Endothelial cell (in vitro differentiated cells): ENCODE results near the gene AIFM2. TPM values are rescaled to one million over a fixed set of nuclear protein-coding genes. Genes with fewer than 3 reads are reported as not detected.

Experiments
- DNase-seq: peaks from one replicate; pipeline ENCODE4 v3.0.0; 2021; ENCODE audit warnings: low spot score
- H3K27ac Mint-ChIP-seq: one replicate; pipeline ENCODE4 v1.8.0; 2021; ENCODE audit warnings: mixed read lengths, inconsistent platforms; ENCODE audit not compliant: unreplicated experiment
- H3K27me3 Mint-ChIP-seq: one replicate; pipeline ENCODE4 v1.8.0; 2021; ENCODE audit warnings: mild to moderate bottlenecking, moderate library complexity, mixed read lengths, inconsistent platforms; ENCODE audit not compliant: unreplicated experiment
- H3K36me3 Mint-ChIP-seq: one replicate; pipeline ENCODE4 v1.8.0; 2021; ENCODE audit warnings: mild to moderate bottlenecking, low read depth, mixed read lengths, inconsistent platforms; ENCODE audit not compliant: unreplicated experiment
- H3K4me1 Mint-ChIP-seq: one replicate; pipeline ENCODE4 v1.8.0; 2021; ENCODE audit warnings: mild to moderate bottlenecking, mixed read lengths, inconsistent platforms; ENCODE audit not compliant: unreplicated experiment
- H3K4me3 Mint-ChIP-seq: one replicate; pipeline ENCODE4 v1.8.0; 2021; ENCODE audit warnings: mild to moderate bottlenecking, mixed read lengths, inconsistent platforms; ENCODE audit not compliant: unreplicated experiment
- H3K9me3 Mint-ChIP-seq: one replicate; pipeline ENCODE4 v1.8.0; 2021; ENCODE audit warnings: mixed read lengths, inconsistent platforms; ENCODE audit not compliant: unreplicated experiment
- total RNA-seq: library from RNA; stranded (reverse); fragmentation: NEBNext Ultra II Directional; extraction: Animal tissue kit (Norgen Biotek cat#: 25700); gene quantifications from one replicate; pipeline ENCODE4 v1.2.1, GENCODE V29; 2021; ENCODE audit not compliant: unreplicated experiment
- TF ChIP-seq, protein P1 (sequence below): fragments of 200-600 bp; sonication (generic); IDR thresholded peaks from one replicate; pipeline ENCODE4 v1.5.0; 2021; ENCODE audit warnings: antibody characterized with exemption; ENCODE audit not compliant: unreplicated experiment

Gene AIFM2
- total RNA-seq, 1 donor from 2014 or later = 1.7 TPM

DNA sequence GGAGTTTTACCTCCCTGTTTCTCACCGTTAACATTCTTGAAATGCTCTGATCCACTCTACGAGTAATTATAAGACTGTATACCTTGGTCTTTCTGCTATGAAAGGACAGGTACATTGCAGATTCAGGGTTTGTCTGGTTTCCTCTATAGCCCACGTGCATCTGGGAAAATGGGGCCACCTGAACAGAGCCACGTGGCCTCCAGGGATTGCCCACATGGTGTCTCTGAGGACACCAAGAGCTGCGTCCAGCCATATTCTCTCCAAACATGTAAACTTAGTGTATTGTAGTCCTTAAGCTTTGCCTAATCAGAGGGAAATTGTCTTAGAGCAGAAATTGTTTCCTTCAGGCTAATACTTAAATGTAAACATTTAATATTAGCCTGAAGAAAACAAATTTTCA lies 63.3 kb downstream of the AIFM2 start:
- H3K27ac Mint-ChIP-seq = no peak overlapping the region

GRCh38 chr10:70068925-70069324 lies 63.7 kb downstream of the AIFM2 start:
- Mint-ChIP-seq H3K27ac (no peak overlapping the region), H3K4me1 (peaks cover 9% of the 10 kb centered on the region), H3K36me3 (peaks cover 11% of the 10 kb centered on the region), H3K4me3 (no peak overlapping the region), H3K27me3 (peaks cover 2% of the 10 kb centered on the region), H3K9me3 (no peaks in the 10 kb centered on the region)
- TF ChIP-seq, protein P1, sequence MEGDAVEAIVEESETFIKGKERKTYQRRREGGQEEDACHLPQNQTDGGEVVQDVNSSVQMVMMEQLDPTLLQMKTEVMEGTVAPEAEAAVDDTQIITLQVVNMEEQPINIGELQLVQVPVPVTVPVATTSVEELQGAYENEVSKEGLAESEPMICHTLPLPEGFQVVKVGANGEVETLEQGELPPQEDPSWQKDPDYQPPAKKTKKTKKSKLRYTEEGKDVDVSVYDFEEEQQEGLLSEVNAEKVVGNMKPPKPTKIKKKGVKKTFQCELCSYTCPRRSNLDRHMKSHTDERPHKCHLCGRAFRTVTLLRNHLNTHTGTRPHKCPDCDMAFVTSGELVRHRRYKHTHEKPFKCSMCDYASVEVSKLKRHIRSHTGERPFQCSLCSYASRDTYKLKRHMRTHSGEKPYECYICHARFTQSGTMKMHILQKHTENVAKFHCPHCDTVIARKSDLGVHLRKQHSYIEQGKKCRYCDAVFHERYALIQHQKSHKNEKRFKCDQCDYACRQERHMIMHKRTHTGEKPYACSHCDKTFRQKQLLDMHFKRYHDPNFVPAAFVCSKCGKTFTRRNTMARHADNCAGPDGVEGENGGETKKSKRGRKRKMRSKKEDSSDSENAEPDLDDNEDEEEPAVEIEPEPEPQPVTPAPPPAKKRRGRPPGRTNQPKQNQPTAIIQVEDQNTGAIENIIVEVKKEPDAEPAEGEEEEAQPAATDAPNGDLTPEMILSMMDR = no peak
- DNase-seq = no peak

More for the DNA sequence above, 63.3 kb downstream of the AIFM2 start:
- TF ChIP-seq, protein P1 = no peak
- Mint-ChIP-seq H3K4me3 (no peak overlapping the region), H3K4me1 (peaks cover 8% of the 10 kb centered on the region), H3K27me3 (peaks cover 2% of the 10 kb centered on the region), H3K9me3 (no peaks in the 10 kb centered on the region), H3K36me3 (peaks cover 11% of the 10 kb centered on the region)
- DNase-seq = no peak

- Mint-ChIP-seq H3K4me1 (peaks cover 14% of the 10 kb centered on the region), H3K27me3 (peaks cover 2% of the 10 kb centered on the region), H3K27ac (no peak overlapping the region), H3K36me3 (peaks cover 11% of the 10 kb centered on the region), H3K9me3 (no peaks in the 10 kb centered on the region), H3K4me3 (no peak overlapping the region)
- no peak for DNase-seq
- TF ChIP-seq, protein P1 = no peak
Measured at GRCh38 chr10:70067586-70067985, 65.0 kb downstream of the AIFM2 start.

GRCh38 chr10:70066190-70066589 lies 66.4 kb downstream of the AIFM2 start:
- peaks cover 15% of the 10 kb centered on the region for H3K4me1 Mint-ChIP-seq
- H3K36me3 Mint-ChIP-seq = peaks cover 11% of the 10 kb centered on the region
- DNase-seq = no peak
- H3K27me3 Mint-ChIP-seq = no peaks in the 10 kb centered on the region
- H3K9me3 Mint-ChIP-seq = no peaks in the 10 kb centered on the region
- TF ChIP-seq, protein P1 = no peak
- H3K27ac Mint-ChIP-seq = no peak overlapping the region
- no peak overlapping the region for H3K4me3 Mint-ChIP-seq

DNA sequence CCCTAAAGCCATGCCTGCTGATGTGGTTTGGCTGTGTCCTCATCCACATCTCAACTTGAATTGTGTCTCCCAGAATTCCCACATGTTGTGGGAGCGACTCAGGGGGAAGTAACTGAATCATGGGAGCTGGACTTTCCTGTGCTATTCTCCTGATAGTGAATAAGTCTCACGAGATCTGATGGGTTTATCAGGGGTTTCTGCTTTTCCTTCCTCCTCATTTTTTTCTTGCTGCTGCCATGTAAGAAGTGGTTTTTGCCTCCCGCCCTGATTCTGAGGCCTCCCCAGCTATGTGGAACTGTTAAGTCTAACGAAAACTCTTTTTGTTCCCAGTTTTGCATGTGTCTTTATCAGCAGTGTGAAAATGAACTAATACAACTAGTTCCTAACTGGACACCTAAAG lies 68.1 kb downstream of the AIFM2 start:
- Mint-ChIP-seq H3K27me3 (no peaks in the 10 kb centered on the region), H3K9me3 (no peaks in the 10 kb centered on the region), H3K27ac (no peak overlapping the region), H3K36me3 (peaks cover 11% of the 10 kb centered on the region), H3K4me3 (no peak overlapping the region), H3K4me1 (peaks cover 18% of the 10 kb centered on the region)
- DNase-seq = no peak
- TF ChIP-seq, protein P1 = no peak
